ENCODE results near the gene WDFY3. TPM values are rescaled to one million over a fixed set of nuclear protein-coding genes. Genes with fewer than 3 reads are reported as not detected.

Gene WDFY3
- polyA plus RNA-seq, 1 of the 3 experiments (the other 2 are of a cell fraction): 13.8 TPM

DNA sequence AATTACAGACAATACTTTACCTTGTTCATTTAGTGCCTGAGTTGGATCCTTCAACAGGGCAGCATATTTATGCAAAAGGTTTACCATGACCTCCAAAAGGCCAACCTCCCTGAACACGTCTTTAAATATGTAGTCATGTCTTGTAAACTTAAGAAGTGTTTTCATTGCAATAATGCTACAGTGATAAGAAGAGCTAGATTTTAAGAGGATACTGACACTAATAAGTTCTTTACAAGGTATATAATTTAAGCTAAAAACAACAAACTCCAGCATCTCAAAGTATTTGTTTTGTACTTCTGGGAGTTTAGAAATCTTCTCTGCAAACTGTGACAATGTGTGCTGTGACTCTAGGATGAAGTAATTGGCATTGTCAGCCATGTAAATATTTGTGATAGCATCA, 145.4 kb downstream of the WDFY3 start:
- Histone ChIP-seq H3K36me3 (replicated peaks in 1 of 2; ENCODE audit: control insufficient read depth in 1 of 2, insufficient read depth in 2 of 2, low read length in 1 of 2) (peaks cover 53 to 59% of the 10 kb centered on the region in 2 experiments), H3K4me1 (ENCODE audit: control insufficient read depth in 1 of 2, insufficient read depth in 2 of 2, low read depth in 1 of 2, low read length in 1 of 2) (no peaks in the 10 kb centered on the region; a peak in 1 of 4 replicates), H4K20me1 (ENCODE audit: insufficient read depth) (no peaks in the 10 kb centered on the region), H3K27ac (ENCODE audit: low read depth in 2 of 2, low read length in 1 of 2) (no peak overlapping the region), H3K79me2 (ENCODE audit: insufficient read depth) (no peaks in the 10 kb centered on the region), H3K4me3 (ENCODE audit: low read depth in 2 of 2, low read length in 1 of 2) (no peak overlapping the region), H3K9ac (no peak overlapping the region), H3K9me3 (no peaks in the 10 kb centered on the region), H3K27me3 (ENCODE audit: insufficient read depth) (no peaks in the 10 kb centered on the region), H3K4me2 (no peak overlapping the region), H3K9me2 (no peaks in the 10 kb centered on the region), H2AFZ (ENCODE audit: low read depth) (no peak overlapping the region), H3F3A (replicated peaks; ENCODE audit: insufficient read depth) (no peaks in the 10 kb centered on the region)
- ChIA-PET POLR2A (no interaction called here), CTCF (interaction anchor here (1.1 to 2.0 kb wide), 3 partner anchors 9 to 150 kb away, joined by 3 to 6 read pairs (median 3); no protein-coding TSS in a partner anchor)
- DNase-seq: no peak
- WGBS (ENCODE audit: low lambda C conversion rate): 87% methylated on average over 1 of the region's 1 CpG
- TF ChIP-seq POLR2AphosphoS5 (IDR thresholded peaks at IDR 0.05; ENCODE audit: low read depth, low read length): no peak
- no peak for TF ChIP-seq RFX5 (IDR thresholded peaks at IDR 0.05; ENCODE audit: low read length)
- TF ChIP-seq EP300 (IDR thresholded peaks at IDR 0.05; ENCODE audit: borderline replicate concordance in 1 of 2, low read depth in 1 of 2, low read length in 1 of 2): no peak
- no peak for TF ChIP-seq GABPA (IDR thresholded peaks at IDR 0.05; ENCODE audit: low read depth)
- TF ChIP-seq, protein P1, sequence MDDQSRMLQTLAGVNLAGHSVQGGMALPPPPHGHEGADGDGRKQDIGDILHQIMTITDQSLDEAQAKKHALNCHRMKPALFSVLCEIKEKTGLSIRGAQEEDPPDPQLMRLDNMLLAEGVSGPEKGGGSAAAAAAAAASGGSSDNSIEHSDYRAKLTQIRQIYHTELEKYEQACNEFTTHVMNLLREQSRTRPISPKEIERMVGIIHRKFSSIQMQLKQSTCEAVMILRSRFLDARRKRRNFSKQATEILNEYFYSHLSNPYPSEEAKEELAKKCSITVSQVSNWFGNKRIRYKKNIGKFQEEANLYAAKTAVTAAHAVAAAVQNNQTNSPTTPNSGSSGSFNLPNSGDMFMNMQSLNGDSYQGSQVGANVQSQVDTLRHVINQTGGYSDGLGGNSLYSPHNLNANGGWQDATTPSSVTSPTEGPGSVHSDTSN (IDR thresholded peaks at IDR 0.05): no peak
- TF ChIP-seq, protein P2, sequence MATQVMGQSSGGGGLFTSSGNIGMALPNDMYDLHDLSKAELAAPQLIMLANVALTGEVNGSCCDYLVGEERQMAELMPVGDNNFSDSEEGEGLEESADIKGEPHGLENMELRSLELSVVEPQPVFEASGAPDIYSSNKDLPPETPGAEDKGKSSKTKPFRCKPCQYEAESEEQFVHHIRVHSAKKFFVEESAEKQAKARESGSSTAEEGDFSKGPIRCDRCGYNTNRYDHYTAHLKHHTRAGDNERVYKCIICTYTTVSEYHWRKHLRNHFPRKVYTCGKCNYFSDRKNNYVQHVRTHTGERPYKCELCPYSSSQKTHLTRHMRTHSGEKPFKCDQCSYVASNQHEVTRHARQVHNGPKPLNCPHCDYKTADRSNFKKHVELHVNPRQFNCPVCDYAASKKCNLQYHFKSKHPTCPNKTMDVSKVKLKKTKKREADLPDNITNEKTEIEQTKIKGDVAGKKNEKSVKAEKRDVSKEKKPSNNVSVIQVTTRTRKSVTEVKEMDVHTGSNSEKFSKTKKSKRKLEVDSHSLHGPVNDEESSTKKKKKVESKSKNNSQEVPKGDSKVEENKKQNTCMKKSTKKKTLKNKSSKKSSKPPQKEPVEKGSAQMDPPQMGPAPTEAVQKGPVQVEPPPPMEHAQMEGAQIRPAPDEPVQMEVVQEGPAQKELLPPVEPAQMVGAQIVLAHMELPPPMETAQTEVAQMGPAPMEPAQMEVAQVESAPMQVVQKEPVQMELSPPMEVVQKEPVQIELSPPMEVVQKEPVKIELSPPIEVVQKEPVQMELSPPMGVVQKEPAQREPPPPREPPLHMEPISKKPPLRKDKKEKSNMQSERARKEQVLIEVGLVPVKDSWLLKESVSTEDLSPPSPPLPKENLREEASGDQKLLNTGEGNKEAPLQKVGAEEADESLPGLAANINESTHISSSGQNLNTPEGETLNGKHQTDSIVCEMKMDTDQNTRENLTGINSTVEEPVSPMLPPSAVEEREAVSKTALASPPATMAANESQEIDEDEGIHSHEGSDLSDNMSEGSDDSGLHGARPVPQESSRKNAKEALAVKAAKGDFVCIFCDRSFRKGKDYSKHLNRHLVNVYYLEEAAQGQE (IDR thresholded peaks at IDR 0.05; ENCODE audit: low read depth, low read length): no peak
- TF ChIP-seq RXRA (IDR thresholded peaks at IDR 0.05; ENCODE audit: borderline replicate concordance, low read depth): no peak
- no peak for TF ChIP-seq SIN3A (IDR thresholded peaks at IDR 0.05; ENCODE audit: borderline replicate concordance, low read depth, low read length)
- TF ChIP-seq TEAD4 (IDR thresholded peaks at IDR 0.05; ENCODE audit: borderline replicate concordance, insufficient read depth): no peak
- no peak for TF ChIP-seq ELF1 (IDR thresholded peaks at IDR 0.05)
- TF ChIP-seq TCF12 (IDR thresholded peaks at IDR 0.05): no peak
- no peak for TF ChIP-seq JUND (IDR thresholded peaks at IDR 0.05)
- no peak for TF ChIP-seq GATA2 (CRISPR knock-in tag; IDR thresholded peaks at IDR 0.05)
- TF ChIP-seq, protein P3, sequence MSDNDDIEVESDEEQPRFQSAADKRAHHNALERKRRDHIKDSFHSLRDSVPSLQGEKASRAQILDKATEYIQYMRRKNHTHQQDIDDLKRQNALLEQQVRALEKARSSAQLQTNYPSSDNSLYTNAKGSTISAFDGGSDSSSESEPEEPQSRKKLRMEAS (IDR thresholded peaks at IDR 0.05; ENCODE audit: low read depth): no peak
- TF ChIP-seq, protein P4, sequence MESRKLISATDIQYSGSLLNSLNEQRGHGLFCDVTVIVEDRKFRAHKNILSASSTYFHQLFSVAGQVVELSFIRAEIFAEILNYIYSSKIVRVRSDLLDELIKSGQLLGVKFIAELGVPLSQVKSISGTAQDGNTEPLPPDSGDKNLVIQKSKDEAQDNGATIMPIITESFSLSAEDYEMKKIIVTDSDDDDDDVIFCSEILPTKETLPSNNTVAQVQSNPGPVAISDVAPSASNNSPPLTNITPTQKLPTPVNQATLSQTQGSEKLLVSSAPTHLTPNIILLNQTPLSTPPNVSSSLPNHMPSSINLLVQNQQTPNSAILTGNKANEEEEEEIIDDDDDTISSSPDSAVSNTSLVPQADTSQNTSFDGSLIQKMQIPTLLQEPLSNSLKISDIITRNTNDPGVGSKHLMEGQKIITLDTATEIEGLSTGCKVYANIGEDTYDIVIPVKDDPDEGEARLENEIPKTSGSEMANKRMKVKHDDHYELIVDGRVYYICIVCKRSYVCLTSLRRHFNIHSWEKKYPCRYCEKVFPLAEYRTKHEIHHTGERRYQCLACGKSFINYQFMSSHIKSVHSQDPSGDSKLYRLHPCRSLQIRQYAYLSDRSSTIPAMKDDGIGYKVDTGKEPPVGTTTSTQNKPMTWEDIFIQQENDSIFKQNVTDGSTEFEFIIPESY (IDR thresholded peaks at IDR 0.05; ENCODE audit: borderline replicate concordance, low read depth): no peak

All from SK-N-SH (cell line).